Trophoblast cell (in vitro differentiated cells and primary cell): ENCODE results near the gene CD79B.

Experiments used
- DNase-seq, 2 donors: peaks; one replicate each; pipeline ENCODE4 v3.0.0-alpha.2; 2016
- H2AFZ ChIP-seq: 2 replicates; pipeline ENCODE4 v1.6.1; 2013; ENCODE audit warnings: low read length, moderate library complexity, mild to moderate bottlenecking; ENCODE audit not compliant: insufficient read depth, poor library complexity
- H2AK5ac ChIP-seq: 2 replicates; pipeline ENCODE4 v1.6.1; 2013; ENCODE audit warnings: mild to moderate bottlenecking, low read length
- H2BK120ac ChIP-seq: 2 replicates; pipeline ENCODE4 v1.6.1; 2013; ENCODE audit warnings: low read length, mild to moderate bottlenecking, moderate library complexity; ENCODE audit not compliant: insufficient read depth, poor library complexity
- H2BK12ac ChIP-seq: 2 replicates; pipeline ENCODE4 v1.6.1; 2013; ENCODE audit warnings: mild to moderate bottlenecking, low read length, moderate library complexity
- H2BK5ac ChIP-seq: 2 replicates; pipeline ENCODE4 v1.6.1; 2013; ENCODE audit warnings: low read length, low read depth, moderate library complexity, mild to moderate bottlenecking; ENCODE audit not compliant: poor library complexity
- H3K14ac ChIP-seq: 2 replicates; pipeline ENCODE4 v1.6.1; 2013; ENCODE audit warnings: mild to moderate bottlenecking, low read length
- H3K18ac ChIP-seq: 2 replicates; pipeline ENCODE4 v1.6.1; 2013; ENCODE audit warnings: mild to moderate bottlenecking, low read length
- H3K23ac ChIP-seq: 2 replicates; pipeline ENCODE4 v1.6.1; 2013; ENCODE audit warnings: low read length
- H3K27ac ChIP-seq: 2 replicates; pipeline ENCODE4 v1.5.1; 2013; ENCODE audit warnings: low read depth, mild to moderate bottlenecking, inconsistent platforms, low read length, moderate library complexity
- H3K27me3 ChIP-seq: 2 replicates; pipeline ENCODE4 v1.6.1; 2013; ENCODE audit warnings: inconsistent platforms, mild to moderate bottlenecking, low read length, moderate library complexity; ENCODE audit not compliant: insufficient read depth
- H3K36me3 ChIP-seq, 2 experiments: 1 replicate in 1 of 2; 2 replicates in 1 of 2; pipeline ENCODE4 v1.6.1; 2013; ENCODE audit warnings: low read length in 2 of 2, mild to moderate bottlenecking in 2 of 2, moderate library complexity in 1 of 2; ENCODE audit not compliant: insufficient read depth in 2 of 2, control insufficient read depth in 1 of 2
- H3K4ac ChIP-seq: 2 replicates; pipeline ENCODE4 v1.6.1; 2013; ENCODE audit warnings: low read depth, mild to moderate bottlenecking, low read length, moderate library complexity
- H3K4me1 ChIP-seq, 2 experiments: 1 replicate in 1 of 2; 2 replicates in 1 of 2; pipeline ENCODE4 v1.6.1; 2013; ENCODE audit warnings: low read length in 2 of 2, mild to moderate bottlenecking in 2 of 2, moderate library complexity in 1 of 2; ENCODE audit not compliant: insufficient read depth in 2 of 2, control insufficient read depth in 1 of 2
- H3K4me2 ChIP-seq: 2 replicates; pipeline ENCODE4 v1.6.1; 2013; ENCODE audit warnings: inconsistent platforms, mild to moderate bottlenecking, low read length, moderate library complexity
- H3K4me3 ChIP-seq: 2 replicates; pipeline ENCODE4 v1.5.1; 2013; ENCODE audit warnings: mild to moderate bottlenecking, low read depth, low read length, inconsistent platforms
- H3K79me1 ChIP-seq: one replicate; pipeline ENCODE4 v1.6.1; 2013; ENCODE audit warnings: low read length
- H3K79me2 ChIP-seq: 2 replicates; pipeline ENCODE4 v1.6.1; 2013; ENCODE audit warnings: low read length, mild to moderate bottlenecking; ENCODE audit not compliant: control insufficient read depth, insufficient read depth, poor library complexity
- H3K9ac ChIP-seq: 2 replicates; pipeline ENCODE4 v1.6.1; 2013; ENCODE audit warnings: mild to moderate bottlenecking, low read length
- H3K9me3 ChIP-seq: 2 replicates; pipeline ENCODE4 v1.6.1; 2013; ENCODE audit warnings: low read depth, mild to moderate bottlenecking, control low read depth, inconsistent platforms, low read length; ENCODE audit not compliant: insufficient read depth
- H4K12ac ChIP-seq: 2 replicates; pipeline ENCODE4 v1.6.1; 2013; ENCODE audit warnings: low read depth, mild to moderate bottlenecking, low read length, moderate library complexity
- H4K8ac ChIP-seq: 2 replicates; pipeline ENCODE4 v1.6.1; 2013; ENCODE audit warnings: low read depth, mild to moderate bottlenecking, low read length, moderate library complexity
- H4K91ac ChIP-seq: one replicate; pipeline ENCODE4 v1.6.1; 2013; ENCODE audit warnings: low read depth, mild to moderate bottlenecking, low read length, moderate library complexity
- WGBS: extraction: QIAGEN DNeasy Blood & Tissue Kit; methylation state at CpG from one replicate; pipeline ENCODE4 v1.1.7; 2013; ENCODE audit warnings: missing lambda C conversion rate; ENCODE audit not compliant: insufficient read length, insufficient coverage; ENCODE audit errors: extremely low coverage; 5-methylcytosine and 5-hydroxymethylcytosine counted together

Gene CD79B

DNA sequence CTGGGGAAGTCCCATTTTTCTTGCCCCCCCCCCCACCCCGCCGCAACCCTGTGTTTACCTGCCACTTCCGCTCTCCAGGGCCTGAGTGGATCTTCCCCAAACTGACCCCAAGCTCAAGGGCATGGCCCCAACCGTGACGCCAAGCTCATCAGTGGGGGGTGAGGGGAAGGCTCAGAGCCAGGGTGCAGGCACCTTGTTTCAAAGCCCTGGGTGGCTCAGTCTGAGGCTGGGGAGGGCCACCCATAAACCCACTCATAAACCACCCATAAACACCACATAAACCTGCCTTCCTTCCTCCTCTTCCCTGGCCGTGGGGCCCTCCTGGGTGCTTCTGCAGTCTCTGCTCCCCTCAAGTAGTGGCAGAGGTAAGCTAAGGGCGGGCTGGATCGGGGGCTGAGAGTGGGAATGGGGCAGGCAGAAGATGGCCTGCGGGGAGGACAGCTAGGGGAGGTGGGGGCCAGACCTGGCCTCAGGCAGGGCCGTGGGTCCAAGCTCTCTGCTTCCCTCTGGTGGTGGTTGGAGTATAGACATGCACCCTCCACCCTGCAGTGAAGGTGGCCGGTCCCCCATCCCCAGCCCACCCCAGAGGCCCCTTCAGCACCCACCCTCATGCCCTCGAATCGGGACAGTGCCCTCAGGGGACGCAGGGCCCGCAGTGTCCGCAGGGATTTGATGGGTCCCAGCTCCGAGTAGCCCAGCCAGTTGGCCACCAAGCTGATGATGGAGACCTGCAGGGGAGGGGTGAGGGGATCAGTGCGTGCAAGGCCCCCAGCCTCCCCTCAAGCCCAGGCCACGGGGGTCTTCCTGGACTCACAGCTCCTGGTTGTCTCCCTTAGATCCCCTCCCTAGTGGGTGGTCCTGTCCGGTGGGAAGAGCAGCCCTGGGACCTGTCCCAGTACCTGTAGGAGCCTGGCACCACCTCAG, 14.6 kb upstream of the CD79B start:
- Histone ChIP-seq H3K4me2 (no peak overlapping the region), H3K9ac (no peak overlapping the region), H3K4me1 (no peaks in the 10 kb centered on the region), H2BK12ac (no peak overlapping the region), H2AK5ac (no peak overlapping the region), H3K27ac (no peak overlapping the region), H3K9me3 (peaks cover 3% of the 10 kb centered on the region), H3K4ac (no peak overlapping the region), H2BK120ac (no peak overlapping the region), H3K79me1 (no peaks in the 10 kb centered on the region), H3K27me3 (no peaks in the 10 kb centered on the region), H3K36me3 (no peaks in the 10 kb centered on the region), H3K23ac (no peak overlapping the region), H3K14ac (no peak overlapping the region), H4K8ac (no peak overlapping the region), H3K18ac (no peak overlapping the region), H4K91ac (no peak overlapping the region), H2BK5ac (no peak overlapping the region), H4K12ac (no peak overlapping the region), H3K79me2 (no peaks in the 10 kb centered on the region), H3K4me3 (no peak overlapping the region), H2AFZ (no peak overlapping the region)
- peak in 1 of 2 donors; percentile 69 for DNase-seq
- WGBS, result no CpG with 5 or more reads among the region's 20 CpGs

DNA sequence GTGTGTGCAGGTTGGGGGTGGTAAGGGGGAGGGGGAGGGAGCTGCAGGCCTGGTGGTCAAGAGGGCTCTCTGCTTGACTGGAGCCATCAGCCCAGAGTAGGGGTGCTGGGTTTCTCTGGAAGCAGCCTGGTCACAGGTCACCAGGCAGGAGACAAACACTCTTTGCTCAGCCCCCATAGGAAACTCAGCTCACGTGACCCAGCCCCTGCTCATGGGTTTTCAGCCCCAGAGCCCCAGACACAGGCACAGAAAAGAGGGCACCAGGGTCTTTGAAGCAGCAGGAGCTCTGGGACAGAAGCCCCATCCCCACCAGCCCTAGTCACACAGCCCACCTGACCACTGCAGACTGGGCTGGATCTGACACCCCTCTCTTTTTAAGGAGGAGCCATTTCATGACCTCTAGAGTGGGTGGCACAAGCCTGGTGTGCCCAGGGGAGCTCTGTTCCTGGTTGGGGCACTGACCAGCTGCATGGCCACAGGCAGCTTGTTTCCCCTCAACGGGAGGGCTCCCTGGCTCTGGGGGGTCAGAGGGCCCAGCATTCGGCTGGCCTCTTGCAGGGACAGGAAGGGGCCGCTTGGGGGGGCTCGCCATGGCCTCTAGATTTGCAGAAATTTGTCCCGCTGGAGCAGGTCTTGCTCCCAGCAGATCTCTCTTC, 13.8 kb upstream of the CD79B start:
- H2BK5ac ChIP-seq, result no peak overlapping the region
- DNase-seq, result no peak
- H3K27me3 ChIP-seq, result no peaks in the 10 kb centered on the region
- no peaks in the 10 kb centered on the region for H3K79me1 ChIP-seq
- H3K79me2 ChIP-seq, result no peaks in the 10 kb centered on the region
- no peak overlapping the region for H3K4me2 ChIP-seq
- H4K12ac ChIP-seq, result no peak overlapping the region
- H2AK5ac ChIP-seq, result no peak overlapping the region
- H3K4me1 ChIP-seq, result no peaks in the 10 kb centered on the region
- H2BK120ac ChIP-seq, result no peak overlapping the region
- peaks cover 1% of the 10 kb centered on the region for H3K9me3 ChIP-seq
- H2AFZ ChIP-seq, result no peak overlapping the region
- no peak overlapping the region for H3K23ac ChIP-seq
- H3K9ac ChIP-seq, result no peak overlapping the region
- no peaks in the 10 kb centered on the region for H3K36me3 ChIP-seq
- no peak overlapping the region for H3K4ac ChIP-seq
- no peak overlapping the region for H4K91ac ChIP-seq
- H2BK12ac ChIP-seq, result no peak overlapping the region
- H4K8ac ChIP-seq, result no peak overlapping the region
- H3K14ac ChIP-seq, result no peak overlapping the region
- H3K27ac ChIP-seq, result no peak overlapping the region
- H3K4me3 ChIP-seq, result no peak overlapping the region
- WGBS, result no CpG with 5 or more reads among the region's 6 CpGs
- H3K18ac ChIP-seq, result no peak overlapping the region

DNA sequence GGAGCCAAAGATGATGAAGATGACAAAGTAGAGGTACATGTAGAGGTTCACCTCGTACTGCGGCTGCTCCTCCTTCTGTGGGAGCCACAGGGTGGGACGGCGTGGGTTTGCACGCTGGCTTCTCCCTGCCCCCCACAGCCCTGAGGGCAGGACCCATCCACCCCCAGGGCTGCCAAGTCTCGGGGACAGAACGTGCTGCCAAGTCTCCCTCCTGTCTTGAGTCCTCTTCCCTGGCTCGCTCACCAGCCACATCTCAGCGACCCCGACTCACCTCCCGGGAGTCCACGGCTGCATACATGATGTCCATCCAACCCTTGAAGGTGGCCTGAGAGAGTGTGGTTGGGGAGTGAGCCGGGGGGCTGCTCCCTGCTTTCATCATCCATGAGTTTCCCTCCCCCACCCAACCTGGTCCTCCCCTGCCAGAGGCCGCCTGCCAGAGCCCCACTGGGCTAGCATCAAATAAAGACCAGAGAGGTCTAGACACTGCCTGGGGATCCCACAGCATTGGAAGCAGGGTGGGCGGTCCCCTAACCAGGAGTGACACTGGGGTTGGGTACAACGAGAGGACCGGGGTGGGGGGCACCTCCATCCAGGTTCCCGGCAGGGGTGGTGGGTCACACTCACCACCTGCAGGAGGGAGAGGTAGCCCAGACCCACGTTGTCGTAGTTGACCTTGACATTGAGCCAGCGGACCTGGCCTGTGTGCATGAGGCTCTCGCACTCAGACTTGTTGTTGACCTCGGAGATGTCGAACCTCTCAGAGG, 12.8 kb upstream of the CD79B start:
- no peak overlapping the region for H2BK120ac ChIP-seq
- no peaks in the 10 kb centered on the region for H3K27me3 ChIP-seq
- H2BK5ac ChIP-seq, result no peak overlapping the region
- no peak overlapping the region for H3K4me2 ChIP-seq
- H4K12ac ChIP-seq, result no peak overlapping the region
- H3K23ac ChIP-seq, result no peak overlapping the region
- no peak overlapping the region for H3K4ac ChIP-seq
- no peaks in the 10 kb centered on the region for H3K4me1 ChIP-seq
- no peak overlapping the region for H3K14ac ChIP-seq
- H2BK12ac ChIP-seq, result no peak overlapping the region
- WGBS, result no CpG with 5 or more reads among the region's 24 CpGs
- no peaks in the 10 kb centered on the region for H3K79me1 ChIP-seq
- no peak for DNase-seq
- no peak overlapping the region for H2AFZ ChIP-seq
- no peak overlapping the region for H3K4me3 ChIP-seq
- H3K27ac ChIP-seq, result no peak overlapping the region
- H3K9ac ChIP-seq, result no peak overlapping the region
- peaks cover 1% of the 10 kb centered on the region for H3K9me3 ChIP-seq
- H3K79me2 ChIP-seq, result no peaks in the 10 kb centered on the region
- H3K36me3 ChIP-seq, result no peaks in the 10 kb centered on the region
- no peak overlapping the region for H4K8ac ChIP-seq
- no peak overlapping the region for H3K18ac ChIP-seq
- no peak overlapping the region for H4K91ac ChIP-seq
- no peak overlapping the region for H2AK5ac ChIP-seq

DNA sequence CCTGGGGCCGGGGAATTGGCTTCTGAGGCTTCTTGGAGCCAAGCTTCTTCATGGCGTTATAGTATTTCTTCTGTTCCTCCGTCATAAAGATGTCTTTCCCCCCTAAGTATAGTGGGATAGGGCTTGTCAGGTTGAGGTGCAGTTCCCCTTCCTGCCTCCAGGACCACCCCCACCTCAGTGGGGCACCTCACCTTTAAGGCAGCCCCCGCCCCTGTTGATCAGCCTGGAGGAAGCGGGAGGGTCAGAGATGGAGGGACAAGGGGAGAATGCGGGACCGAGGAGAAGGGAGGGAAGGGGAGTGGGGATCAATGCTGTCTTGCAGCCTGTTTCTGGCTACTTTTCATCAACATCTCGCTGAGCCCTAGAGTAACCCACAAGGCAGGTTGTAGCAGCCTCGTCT, 11.6 kb upstream of the CD79B start:
- Histone ChIP-seq H3K27me3 (no peaks in the 10 kb centered on the region), H3K36me3 (no peaks in the 10 kb centered on the region), H2BK12ac (no peak overlapping the region), H3K4me2 (no peak overlapping the region), H3K18ac (no peak overlapping the region), H4K12ac (no peak overlapping the region), H2BK120ac (no peak overlapping the region), H3K4ac (no peak overlapping the region), H3K4me1 (no peaks in the 10 kb centered on the region), H4K8ac (no peak overlapping the region), H3K9me3 (no peaks in the 10 kb centered on the region), H2AK5ac (no peak overlapping the region), H3K79me2 (no peaks in the 10 kb centered on the region), H2BK5ac (no peak overlapping the region), H3K14ac (no peak overlapping the region), H3K27ac (no peak overlapping the region), H4K91ac (no peak overlapping the region), H2AFZ (no peak overlapping the region), H3K79me1 (no peaks in the 10 kb centered on the region), H3K9ac (no peak overlapping the region), H3K4me3 (no peak overlapping the region), H3K23ac (no peak overlapping the region)
- no CpG with 5 or more reads among the region's 9 CpGs for WGBS
- DNase-seq, result no peak
